ENCODE measurements around the gene RCOR1. TPM values are rescaled to one million over a fixed set of nuclear protein-coding genes. Genes with fewer than 3 reads are reported as not detected.

The RCOR1 gene
- total RNA-seq, 1 donor: 23.7 TPM

GRCh38 chr14:102733326-102733725 lies 140.9 kb downstream of the RCOR1 start:
- TF ChIP-seq, protein P1, sequence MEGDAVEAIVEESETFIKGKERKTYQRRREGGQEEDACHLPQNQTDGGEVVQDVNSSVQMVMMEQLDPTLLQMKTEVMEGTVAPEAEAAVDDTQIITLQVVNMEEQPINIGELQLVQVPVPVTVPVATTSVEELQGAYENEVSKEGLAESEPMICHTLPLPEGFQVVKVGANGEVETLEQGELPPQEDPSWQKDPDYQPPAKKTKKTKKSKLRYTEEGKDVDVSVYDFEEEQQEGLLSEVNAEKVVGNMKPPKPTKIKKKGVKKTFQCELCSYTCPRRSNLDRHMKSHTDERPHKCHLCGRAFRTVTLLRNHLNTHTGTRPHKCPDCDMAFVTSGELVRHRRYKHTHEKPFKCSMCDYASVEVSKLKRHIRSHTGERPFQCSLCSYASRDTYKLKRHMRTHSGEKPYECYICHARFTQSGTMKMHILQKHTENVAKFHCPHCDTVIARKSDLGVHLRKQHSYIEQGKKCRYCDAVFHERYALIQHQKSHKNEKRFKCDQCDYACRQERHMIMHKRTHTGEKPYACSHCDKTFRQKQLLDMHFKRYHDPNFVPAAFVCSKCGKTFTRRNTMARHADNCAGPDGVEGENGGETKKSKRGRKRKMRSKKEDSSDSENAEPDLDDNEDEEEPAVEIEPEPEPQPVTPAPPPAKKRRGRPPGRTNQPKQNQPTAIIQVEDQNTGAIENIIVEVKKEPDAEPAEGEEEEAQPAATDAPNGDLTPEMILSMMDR (IDR thresholded peaks at IDR 0.05; ENCODE audit: insufficient read depth, low read depth, low read length): no peak
- no peak overlapping the region for H3K4me3 ChIP-seq (ENCODE audit: low read depth, low read length)
- no peak for DNase-seq (ENCODE audit: low read depth)

DNA sequence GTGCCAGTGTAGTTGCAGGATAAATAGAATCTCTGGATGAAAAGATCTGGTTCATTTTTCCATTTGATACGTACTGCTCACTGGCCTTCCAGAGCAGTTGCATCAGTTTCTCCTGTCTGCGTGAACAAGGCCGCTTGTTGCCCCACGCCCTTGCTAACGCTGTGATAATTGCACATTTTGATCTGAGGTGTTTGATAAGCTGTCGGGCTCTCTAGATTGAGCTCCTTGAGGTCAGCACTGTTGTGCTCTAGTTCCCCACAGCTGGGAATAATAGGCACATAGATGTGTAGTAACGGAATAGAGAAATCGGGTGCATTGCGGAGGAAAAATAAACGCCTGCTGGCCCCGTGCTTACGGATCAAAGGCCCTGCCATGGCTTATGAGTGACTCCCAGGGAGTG lies 142.0 kb downstream of the RCOR1 start:
- TF ChIP-seq, protein P1 (IDR thresholded peaks at IDR 0.05; ENCODE audit: insufficient read depth, low read depth, low read length): no peak
- DNase-seq (ENCODE audit: low read depth): no peak

GRCh38 chr14:102736956-102737355 lies 144.5 kb downstream of the RCOR1 start:
- H3K4me3 ChIP-seq (ENCODE audit: low read depth, low read length): no peak overlapping the region
- no peak for DNase-seq (ENCODE audit: low read depth)
- TF ChIP-seq, protein P1 (IDR thresholded peaks at IDR 0.05; ENCODE audit: insufficient read depth, low read depth, low read length): no peak

More for the DNA sequence above, 142.0 kb downstream of the RCOR1 start:
- H3K4me3 ChIP-seq (ENCODE audit: low read depth, low read length): no peak overlapping the region

- no peak for DNase-seq (ENCODE audit: low read depth)
- no peak overlapping the region for H3K4me3 ChIP-seq (ENCODE audit: low read depth, low read length)
- TF ChIP-seq, protein P1 (IDR thresholded peaks at IDR 0.05; ENCODE audit: insufficient read depth, low read depth, low read length): no peak
These were observed 145.2 kb downstream of the RCOR1 start for GRCh38 chr14:102737402-102738372.

DNA sequence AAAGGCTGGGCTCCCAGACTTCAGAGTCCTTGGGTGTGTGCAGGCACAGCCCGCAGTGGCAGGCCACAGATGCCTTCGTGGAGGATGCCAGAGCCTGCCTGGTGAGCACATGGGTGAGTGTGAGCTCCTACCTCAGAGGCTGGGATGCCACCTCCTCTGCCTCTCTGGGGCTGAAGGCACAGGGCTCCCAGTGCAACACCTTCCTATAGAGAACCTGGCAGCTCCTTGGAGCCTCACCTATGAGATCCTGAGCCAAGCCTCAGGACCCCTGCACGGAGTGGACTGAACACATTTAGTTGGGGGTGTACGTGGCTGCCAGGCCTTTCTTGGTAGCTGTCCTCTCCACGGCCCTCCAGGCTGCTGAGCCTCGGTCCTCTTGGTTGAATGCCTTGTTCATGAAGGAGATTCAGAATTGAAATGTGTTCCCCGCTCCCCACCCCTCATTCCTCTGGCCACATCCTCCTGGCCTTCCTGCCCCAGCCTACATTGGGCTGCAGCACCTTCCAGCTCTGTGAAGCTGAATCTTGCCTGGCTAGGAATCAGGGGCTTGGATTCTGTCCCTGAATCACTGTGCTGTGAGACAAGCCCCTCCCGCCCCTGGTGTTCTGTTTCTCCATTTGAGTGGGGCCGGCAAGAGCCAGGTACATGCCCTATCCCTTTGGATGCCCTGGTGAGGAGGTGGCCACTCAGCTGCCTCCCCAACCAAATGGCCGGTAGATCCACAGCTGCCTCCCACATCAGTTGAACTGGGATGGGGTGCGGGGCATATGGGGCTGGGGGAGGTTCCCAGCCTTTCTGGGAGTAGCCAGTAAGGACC lies 146.1 kb downstream of the RCOR1 start:
- H3K4me3 ChIP-seq (ENCODE audit: low read depth, low read length): no peak overlapping the region
- DNase-seq (ENCODE audit: low read depth): no peak
- TF ChIP-seq, protein P1 (IDR thresholded peaks at IDR 0.05; ENCODE audit: insufficient read depth, low read depth, low read length): no peak

DNA sequence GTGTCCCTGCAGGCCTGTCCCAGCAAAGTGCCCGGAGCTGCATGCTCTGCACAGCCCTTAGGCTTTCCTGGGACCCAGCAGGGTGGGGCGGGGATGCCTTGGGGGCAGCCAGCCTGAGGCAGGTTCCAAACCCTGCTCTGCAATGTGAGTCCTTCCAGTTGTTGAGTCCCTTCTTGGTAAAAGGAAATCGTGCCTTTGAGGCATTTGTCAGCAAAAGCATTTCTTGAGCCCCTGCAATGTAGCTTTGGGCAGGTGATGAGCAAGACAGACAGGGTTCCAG lies 146.7 kb downstream of the RCOR1 start:
- no peak overlapping the region for H3K4me3 ChIP-seq (ENCODE audit: low read depth, low read length)
- DNase-seq (ENCODE audit: low read depth): no peak
- TF ChIP-seq, protein P1 (IDR thresholded peaks at IDR 0.05; ENCODE audit: insufficient read depth, low read depth, low read length): no peak
